HG02943 (cell line): ENCODE data around the gene AGBL1.

Experiments used
- ATAC-seq: cut with Tn5 transposase; IDR thresholded peaks from one replicate; pipeline ENCODE4 v1.9.1; 2021; ENCODE audit warnings: mild to moderate bottlenecking, low read depth, moderate library complexity; ENCODE audit not compliant: unreplicated experiment

Gene AGBL1

DNA sequence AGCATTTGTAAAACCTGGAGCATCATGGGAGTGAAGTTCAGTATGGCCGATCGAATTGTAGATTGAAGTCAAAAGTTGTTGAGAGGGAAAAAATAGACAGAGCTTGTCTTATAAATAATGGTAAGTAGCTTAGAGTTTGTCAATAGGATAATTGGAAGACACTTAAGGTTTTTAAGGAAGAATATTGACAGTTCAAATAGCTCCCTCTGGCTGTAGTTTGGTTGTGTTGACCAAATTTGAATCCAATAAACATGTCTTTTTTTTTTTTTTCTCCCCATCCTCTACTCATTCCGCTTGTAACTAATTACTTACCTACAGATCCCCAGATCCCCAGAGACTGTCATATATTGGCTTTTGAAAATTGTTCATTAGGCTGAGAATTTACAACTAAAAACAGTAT is 677.0 kb downstream of the AGBL1 start:
- no peak for ATAC-seq

DNA sequence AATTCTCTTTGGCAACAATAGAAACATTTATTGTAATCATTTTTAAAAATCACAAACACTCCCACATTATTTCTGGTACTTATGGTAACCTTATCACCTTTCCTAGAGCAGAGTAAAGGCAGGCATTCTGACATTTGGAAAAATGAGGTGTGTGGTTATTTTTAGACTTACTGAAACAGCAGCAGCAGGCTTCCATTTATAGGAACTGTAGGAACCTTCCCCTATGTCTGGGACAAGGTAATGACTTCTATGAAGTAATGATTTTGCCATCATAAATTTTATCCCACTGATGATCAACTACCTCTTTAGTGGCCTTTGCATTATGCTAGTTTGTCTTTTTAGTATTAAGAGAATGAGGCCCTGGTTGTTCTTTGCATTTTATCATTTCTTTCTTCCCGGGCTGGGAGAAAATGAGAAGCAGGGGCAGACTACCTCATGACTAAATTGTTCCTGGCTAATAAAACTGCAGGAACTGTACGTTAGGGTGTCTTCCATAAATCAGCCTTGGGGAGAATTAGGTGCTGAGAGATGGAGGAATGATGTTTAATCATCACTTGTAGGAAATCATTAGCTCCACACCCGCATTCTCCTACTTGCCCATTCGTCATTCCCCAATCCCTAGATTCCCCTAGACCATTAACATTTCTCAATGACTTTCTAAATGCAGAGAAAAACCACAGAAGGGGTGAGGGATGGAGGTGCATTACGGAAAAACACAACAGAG is 680.3 kb downstream of the AGBL1 start:
- ATAC-seq, result no peak

DNA sequence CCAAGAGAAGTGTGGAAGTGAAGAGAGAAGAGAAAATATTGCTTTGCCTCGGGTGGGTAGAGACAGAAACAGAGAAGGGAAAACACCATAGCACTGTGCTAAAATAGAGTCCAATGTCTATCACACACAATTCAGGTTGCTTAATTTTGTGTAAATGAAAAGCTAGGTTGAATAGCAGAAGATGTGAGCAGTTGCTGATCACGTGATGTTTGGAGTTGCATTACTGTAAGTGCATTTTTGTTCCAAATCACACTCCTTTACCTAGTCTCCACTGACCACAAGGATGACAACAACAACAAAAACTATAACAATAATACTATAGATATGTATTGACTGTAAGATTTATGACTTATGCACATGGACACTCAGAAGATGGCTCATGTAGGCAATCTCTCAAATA is 683.2 kb downstream of the AGBL1 start:
- no peak for ATAC-seq

DNA sequence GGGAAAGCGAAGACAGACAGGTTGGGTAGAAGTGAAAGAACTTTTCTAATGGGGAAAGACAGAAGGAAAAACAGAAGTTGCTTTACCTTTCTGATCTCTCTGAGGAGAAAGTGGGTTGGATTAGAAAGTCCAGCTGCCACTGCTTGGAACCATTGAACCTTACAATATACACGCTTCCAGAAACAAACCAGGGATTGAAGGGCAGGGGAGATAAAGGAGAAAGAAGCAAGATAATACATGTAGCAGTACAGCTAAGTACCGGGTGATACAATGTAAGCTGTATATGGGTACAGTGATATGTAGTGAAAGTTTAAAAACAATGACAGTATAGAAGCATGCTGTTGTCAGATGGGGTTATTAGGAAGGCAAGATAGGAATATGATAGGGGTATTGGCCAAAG is 684.4 kb downstream of the AGBL1 start:
- ATAC-seq, result no peak

DNA sequence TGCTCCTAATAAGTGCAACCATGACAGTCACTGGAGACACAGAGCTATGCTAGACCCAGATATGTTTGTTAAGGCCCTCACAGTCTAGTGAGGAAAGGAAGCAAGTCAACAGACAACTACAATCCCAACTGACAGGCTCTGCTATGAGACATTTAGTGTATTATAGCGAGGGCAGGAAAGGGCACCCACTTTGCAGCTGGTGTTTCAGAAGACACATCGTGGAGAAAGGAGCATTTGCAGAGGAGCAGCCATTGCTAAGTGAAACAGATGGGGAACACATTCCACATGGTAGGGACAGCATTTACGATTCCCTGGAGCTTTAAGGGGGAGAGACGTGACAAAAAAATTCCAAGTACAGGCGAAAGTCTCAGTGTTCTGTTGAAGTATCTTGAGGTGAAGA is 685.6 kb downstream of the AGBL1 start:
- ATAC-seq, result no peak

DNA sequence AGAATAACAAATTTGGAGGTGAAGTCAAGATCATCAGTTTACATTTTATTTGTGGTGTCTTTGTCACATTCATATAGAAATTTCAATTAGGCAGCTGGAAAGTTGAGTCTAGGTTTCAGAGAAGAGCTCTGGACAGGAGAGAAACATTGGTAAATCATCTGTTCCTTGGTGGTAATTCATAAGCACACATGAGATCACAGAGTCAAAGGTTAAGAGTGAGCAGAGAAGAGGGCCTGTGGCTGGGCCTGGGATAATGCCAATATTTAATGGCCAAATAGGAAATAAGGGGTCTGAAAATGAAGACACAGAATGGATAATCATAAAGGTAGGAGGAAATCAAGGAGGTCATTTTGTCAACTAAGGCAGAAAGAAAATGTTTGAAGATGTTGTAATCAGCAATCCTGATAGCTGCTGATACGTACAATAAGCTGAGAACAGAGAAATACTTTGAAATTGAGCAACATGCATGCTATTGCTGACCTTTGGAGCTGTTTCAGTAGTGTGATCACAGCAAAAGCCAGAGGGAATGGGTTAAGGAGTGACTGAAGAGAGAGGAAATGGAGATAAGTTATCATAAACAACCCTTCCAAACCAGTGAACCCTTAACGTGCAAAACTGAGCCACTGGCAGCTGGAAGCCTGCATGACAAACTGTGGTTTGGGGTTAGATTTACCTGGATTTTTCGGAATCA is 692.8 kb downstream of the AGBL1 start:
- ATAC-seq, result no peak

DNA sequence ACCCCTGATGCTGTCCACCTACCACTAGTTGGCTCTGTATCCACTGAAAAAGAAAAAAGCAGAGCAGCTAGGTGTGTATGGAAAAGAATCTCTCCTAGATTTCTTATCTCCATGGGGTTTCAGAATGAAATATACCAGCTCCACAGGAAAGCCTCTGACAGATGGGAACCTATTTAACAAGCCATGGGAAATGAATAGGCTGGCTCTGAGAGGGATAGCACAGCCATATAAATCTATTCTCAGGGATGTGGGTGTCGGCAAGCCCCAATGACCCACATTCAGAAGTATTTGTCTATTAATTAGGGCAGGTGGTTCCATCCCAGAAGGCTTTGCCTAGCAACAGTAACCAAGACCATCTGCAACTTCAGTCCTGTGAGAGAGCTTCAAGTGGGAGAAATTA is 694.1 kb downstream of the AGBL1 start:
- ATAC-seq, result no peak

DNA sequence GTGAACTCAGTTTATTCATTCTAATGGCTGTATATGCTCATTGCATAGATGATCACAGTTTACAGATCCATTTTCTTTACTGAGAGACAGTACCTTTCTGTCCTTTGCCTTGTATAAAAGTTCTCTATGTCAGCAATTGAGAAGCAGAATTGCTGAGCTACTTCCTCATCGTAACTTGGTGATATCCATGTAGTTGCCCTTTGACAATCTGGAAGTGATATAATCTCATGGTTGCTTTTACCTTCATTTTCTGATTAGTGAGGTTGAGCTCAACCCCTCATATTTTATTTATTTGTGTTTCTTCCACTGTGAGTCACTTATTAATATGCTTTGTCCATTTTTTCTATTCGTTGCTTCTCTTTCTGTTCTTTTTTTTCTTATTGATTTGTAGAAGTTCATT is 696.5 kb downstream of the AGBL1 start:
- ATAC-seq, result no peak

DNA sequence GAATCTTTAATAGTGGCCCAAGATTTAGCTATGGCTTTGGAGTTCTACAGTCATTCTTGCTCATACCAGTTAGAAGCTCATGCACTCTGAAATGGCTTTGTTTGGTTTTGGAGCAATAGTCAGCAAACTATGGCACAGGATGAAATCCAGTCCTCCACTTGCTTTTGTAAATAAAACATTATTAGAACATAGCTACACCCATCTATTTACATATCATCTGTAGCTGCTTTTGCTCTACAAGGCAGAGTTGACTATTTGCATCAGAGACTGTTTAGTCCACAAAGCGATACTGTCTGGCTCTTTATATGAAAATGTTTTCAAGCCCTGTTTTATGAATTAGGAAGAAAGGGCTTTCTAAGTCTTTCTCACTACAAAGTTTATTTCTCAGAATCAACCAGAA is 716.9 kb downstream of the AGBL1 start:
- ATAC-seq, result no peak

DNA sequence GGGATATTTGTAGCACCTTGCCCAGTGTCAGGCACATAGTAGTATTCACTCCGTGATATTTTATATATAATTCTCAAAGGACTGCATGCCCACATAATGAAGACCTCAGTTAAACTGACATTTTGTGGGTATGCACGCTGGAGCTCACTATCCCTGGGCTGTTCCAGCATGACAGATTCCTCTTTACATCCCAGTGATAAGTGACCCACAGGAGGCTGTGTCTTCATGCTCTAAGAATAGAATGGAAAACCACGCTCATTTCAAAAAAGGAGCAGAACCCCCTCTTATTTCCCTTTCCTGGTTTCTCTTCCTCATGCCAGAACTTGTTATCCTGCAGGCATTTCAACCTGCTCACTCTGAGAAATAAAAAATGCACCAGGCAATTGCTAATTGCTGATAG is 717.5 kb downstream of the AGBL1 start:
- ATAC-seq, result no peak

DNA sequence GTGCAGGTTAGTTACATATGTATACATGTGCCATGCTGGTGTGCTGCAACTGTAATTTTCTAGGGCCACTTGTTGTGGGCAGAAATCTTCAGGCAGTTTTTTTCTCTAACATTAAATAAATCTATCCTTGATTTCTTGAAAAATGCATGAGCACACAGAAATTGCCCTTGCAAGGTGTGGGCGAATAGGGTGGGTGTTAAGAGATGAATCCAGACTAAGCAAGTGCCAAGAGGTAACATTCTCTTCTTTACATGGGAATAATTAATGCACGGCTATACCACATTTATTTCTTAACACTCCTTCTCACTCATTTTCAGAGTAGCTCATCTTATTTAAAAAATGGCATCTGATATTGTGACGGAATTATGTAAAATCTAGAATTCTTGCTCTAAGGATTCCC is 719.6 kb downstream of the AGBL1 start:
- ATAC-seq, result no peak

DNA sequence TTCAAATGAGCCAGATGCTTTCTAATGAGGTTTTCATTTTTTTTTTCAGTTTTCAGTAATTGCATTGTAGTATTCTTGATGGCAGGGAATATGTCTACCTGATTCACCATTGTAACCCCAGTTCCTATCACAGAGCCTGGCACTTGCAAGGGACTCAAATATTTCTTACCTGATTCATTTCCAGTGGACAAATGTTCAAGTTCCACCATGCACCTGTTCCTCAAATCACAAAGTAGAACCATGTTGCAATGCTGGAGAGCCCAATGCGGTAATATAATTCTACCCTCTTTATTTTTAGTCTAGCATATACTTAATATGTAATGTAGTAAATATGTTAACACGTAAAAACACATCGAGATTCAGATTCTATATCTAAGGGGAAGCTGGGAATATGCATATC is 722.6 kb downstream of the AGBL1 start:
- ATAC-seq, result no peak

DNA sequence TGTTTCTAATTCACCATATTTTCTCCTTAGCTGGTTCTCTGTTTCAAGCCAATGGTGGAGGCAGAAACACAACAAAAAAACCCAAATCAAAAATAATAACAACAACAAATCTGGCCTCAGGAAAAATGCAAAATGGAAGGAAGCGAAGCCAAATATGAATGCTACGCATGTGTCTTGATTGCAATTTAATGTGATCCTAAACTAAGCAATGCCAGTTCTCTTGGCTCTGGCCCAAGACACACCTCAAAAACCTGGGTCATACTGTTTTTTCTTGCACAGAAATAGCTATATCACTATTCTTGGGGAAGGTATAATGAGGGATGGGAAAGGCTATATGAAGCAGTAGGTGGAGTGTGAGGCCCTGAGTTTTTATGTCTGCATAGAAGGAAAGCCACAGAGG is 724.7 kb downstream of the AGBL1 start:
- no peak for ATAC-seq

DNA sequence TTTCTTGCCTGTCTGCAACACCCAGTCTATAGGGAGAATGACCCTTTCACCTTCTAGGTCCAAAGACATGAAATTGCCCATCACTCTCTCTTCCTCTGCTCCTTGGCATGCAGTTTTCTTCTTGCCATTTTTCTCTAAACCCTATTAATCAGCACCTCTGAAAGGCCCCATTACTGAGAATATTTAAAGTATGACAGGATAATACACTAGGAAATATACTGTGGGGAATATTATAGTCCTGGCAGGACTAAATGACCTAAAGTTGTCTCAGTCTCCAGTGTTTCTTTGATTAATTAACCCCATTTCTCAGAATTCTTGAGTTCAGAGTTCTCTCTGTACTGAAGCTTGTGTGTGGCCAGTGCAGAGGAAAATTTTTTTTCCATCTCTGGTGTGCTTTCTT is 730.7 kb downstream of the AGBL1 start:
- ATAC-seq, result no peak

DNA sequence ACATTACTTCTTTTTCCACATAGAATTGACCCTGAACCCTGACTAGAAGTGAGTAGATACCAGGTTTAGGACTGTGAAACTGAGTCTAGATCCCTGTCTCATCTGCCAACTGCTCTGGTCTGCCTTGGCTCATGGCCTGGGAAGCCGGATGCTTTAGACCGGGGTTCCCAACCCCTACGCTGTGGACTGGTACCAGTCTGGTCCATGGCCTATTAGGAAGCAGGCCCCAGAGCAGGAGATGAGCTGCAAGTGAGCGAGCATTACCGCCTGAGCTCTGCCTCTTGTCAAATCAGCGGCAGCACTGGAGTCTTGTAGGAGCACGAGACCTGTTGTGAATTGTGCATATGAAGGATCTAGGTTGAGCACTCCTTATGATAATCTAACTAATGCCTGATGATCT is 734.2 kb downstream of the AGBL1 start:
- ATAC-seq, result no peak

DNA sequence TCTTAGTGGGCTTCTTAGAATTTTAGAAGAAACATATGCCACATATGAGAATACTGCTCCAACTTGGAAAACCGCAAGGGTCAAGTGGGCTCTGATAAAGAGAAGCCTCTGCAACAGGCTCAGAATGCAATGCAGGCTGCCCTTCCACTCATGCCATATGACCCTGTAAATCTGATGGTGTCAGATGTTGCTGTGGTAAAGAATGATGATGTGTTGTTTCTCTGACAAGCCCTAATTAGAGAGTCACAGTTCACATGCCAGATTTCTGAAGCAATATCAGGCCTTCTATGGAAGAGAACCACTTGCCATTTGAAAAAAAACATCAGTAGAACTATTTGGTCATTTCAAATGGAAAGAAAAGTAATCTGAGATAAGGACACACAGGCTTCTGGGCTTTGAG is 749.6 kb downstream of the AGBL1 start:
- ATAC-seq, result no peak

DNA sequence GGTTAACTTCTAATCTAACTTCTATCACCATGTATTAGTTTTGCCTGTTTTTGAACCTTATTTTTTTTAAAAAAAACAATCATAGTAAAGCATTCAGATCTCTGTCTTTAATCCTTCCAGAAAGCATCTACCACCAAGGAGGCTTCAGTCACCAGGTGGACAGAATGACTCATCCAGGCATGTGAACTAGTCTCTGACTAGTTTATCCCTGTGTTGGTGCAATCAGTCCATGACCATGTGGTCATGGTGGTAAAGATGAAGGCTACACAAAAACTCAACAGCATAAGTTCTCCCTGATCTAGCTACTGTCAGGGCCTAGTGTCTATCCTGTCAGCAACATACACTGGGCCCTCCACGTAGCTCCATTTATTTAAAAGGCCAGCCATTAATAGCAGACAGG is 750.6 kb downstream of the AGBL1 start:
- ATAC-seq, result no peak

DNA sequence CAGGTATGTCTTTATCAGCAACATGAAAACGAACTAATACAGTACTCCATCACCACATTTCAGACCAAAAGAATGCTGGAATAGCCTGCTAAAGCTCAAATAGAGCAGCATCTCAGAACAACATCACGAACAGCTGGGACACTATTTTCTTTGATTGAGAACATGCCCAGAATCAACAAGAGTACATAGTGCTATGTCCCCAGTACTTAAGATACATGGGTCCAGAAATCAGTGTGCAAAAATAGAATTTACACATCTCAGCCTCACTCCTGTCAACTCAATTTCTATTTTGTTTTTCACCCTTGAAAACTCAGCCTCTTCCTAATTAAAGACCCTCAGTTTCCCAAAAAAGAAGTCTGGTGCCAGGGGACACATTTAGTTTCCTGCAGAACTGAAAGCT is 753.9 kb downstream of the AGBL1 start:
- ATAC-seq, result no peak

DNA sequence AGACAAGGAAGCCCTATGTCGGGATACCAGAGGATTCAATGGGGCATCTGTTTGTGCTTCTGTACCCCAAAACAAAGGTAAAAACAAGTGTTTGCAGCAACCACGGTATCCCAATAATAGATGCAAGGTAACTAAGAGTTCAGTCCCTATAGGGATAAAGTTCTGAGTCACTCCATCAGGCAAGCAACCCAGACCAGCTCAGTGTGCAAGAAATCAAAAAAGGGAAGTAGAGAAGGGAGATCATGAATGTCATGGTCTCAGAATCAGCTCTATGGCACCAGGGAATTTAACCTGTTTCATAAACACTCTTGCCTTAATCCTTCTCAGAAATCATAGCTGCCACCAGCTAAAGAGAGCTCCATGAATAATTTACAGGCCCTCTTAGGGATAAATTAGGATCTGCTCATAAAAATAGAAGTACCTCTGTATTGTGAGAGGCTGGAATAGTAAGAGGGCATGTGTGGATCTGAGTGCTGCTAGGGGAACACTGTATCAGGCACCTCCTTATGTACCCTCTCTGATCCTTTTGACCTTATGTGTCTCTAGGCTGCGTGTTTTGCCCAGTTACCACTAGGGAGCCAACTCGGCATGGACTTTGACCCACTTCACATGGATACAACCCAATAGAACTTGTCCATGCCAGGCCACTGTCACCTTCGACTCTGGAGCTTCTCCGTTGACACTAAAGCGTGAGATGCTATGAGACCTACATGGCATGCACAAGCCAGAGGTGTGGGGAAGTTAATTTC is 754.6 kb downstream of the AGBL1 start:
- ATAC-seq, result no peak

DNA sequence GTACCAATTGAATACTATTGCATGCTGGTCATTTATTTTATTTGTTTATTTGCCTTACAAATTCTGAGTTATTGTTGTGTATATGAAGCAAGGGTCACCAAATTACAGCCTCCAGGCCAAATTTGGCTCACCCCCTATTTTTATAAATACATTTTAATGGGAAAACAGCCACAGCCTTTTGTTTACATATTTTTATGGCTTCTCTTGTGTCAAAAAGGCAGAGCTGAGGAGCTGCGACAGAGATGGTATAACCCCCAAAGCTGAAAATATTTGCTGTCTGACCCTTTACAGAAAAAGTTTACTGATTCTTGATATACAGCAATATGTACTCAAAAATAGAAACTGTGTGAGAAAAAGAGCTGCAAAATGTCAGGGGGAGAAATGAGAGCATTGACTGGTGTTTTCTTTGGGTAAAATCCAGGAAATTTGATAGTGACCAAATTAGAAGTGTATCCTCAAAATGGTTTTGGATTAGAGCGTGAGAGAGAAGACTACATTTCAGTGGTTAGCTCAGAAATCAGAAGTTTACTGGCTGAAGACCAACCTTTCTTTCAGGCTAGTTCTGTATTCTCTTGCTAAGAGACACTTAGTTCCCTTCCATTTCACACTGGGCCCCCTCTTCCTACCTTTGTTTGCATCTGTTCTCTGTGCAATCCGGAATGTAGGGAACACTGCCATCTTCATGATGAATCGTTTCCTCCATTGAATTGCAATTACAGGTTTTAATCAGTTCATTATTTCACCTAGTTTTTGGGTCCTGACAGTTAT is 757.8 kb downstream of the AGBL1 start:
- ATAC-seq, result no peak

DNA sequence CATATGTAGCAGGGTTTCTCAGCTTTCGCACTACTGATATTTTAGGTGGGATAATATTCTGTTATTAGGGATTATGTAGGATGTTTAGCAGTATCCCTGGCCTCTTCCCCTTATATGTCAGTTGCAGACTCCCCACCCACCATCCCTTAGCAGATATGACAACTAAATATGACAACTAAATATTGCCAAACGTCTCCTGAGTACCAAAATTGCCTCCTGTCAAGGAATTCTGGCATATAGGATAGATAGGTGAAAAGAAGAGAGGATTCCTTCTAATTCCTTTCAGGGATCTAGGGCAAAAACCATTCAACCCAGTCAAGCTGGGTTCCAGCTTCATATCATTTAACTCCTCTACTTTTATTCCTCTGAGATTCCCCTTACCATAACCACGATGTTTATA is 759.8 kb downstream of the AGBL1 start:
- ATAC-seq, result no peak
